ENCODE data around the gene CFAP77.

The CFAP77 gene

DNA sequence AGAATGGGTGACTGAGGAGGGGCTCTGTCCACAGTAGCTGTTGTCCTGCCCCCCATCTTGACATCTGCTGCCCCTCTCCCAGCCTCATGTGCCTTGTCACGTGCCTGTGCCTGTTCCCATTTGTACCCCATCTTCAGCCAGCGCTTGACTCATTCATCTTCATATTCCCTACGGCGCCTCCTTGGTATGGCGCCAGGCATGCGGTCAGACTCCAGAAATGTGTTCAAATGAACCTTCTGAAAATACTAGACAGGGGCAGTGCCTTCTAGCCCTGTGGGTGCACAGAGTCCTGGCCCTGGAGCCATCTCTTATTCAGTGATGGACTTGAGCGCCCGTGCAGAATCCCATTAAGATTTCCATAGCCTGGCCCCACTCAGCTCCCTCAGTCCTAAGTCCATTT, 46.2 kb downstream of the CFAP77 start:
- DNase-seq (ENCODE audit: low read depth), result no peak

DNA sequence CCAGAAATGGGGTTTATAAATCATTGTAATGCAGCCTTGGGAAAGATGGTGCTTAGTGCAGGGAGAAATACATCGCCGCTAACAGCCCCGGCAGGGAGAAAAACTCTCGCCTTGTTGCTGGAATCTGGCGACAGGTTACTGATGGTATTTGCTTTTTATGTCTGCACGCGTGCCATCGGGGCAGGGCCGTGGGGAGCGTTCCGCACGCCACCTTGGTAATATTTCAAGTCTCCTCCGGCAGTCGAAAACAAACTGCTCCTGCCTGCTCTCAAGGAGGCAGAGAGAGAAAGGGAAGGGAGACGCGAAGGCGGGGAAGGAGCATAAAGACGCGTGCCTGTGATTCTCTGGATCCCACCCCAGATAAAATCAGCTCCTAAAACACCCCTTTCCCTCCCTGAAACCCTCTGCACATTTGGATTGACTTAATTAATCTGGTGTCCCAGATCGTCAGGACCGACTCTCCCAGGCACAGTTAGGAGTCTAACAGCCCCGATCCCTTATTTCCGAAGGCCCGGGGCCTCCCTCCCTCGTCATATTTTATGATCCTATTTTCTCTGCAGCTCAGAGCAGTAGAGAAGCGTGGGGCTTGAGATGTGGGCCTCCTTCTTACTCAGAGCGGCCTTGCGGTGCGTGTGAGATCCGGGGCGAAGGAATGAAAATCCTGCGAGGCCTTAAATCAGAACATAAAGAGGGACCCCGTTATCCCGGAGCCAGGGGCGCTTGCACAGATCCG, 47.7 kb downstream of the CFAP77 start:
- no peak for DNase-seq (ENCODE audit: low read depth)

DNA sequence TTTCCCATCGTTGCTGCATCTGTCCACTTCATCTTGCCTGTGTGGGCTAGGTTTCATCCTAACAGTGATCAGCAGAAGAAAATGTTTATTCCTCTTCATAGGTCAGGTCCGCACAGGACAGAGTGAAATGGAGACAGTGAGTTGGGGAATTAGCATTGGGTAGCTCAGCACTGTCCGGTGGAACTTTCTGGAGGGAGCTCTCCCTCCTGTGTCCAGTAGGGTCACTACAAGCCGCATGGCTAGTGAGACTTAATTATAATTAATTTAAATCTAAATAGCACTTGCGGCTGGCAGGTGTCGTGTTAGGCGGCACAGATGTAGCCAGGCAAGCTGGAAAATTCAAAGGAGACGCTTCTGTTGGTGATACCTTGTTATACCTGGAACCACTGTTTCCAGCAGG, 48.4 kb downstream of the CFAP77 start:
- DNase-seq (ENCODE audit: low read depth), result no peak

DNA sequence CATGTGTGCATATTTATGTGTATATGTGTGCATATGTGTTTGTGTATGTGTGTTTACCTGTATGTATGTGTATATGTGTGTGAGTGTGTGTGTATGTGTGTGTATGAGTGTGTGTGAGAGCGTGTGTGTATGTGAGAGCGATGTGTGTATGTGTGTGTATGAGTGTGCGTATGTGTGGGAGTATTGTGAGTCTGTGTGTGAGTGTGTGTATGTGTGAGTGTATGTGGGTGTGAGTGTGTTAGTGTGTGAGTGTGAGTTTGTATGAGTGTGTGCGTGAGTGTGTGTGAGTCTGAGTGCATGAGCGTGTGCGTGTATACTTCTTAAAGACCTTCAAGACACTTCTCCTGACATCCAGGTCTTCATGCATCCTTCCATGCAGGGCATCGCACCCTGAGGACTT, 49.6 kb downstream of the CFAP77 start:
- no peak for DNase-seq (ENCODE audit: low read depth)

DNA sequence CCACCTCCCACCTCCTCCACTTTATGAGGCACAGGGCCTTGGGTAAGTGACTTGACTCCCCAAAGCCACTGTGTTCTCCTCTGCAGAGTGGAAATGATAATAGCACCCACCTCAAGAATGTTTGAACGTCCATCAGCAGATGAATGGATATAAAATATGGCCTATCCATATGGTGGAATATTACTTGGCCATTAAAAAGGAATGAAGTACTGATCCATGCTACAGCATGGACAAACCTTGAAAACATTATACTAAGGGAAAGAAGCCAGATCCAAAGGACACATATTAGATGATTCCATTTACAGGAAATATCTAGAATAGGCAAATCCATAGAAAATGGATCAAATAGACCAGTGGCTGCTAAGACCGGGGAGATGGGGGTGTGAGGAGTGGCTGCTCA, 50.2 kb downstream of the CFAP77 start:
- DNase-seq (ENCODE audit: low read depth), result no peak

GRCh38 chr9:132461281-132461896, 51.4 kb downstream of the CFAP77 start:
- DNase-seq (ENCODE audit: low read depth), result no peak

- DNase-seq (ENCODE audit: low read depth), result no peak
Observed at GRCh38 chr9:132461971-132462370, 52.0 kb downstream of the CFAP77 start.

GRCh38 chr9:132464547-132464946, 54.5 kb downstream of the CFAP77 start:
- no peak for DNase-seq (ENCODE audit: low read depth)

GRCh38 chr9:132465131-132465635, 55.2 kb downstream of the CFAP77 start:
- DNase-seq (ENCODE audit: low read depth), result no peak

- DNase-seq (ENCODE audit: low read depth), result no peak
Observed at GRCh38 chr9:132472199-132472598, 62.2 kb downstream of the CFAP77 start.

- no peak for DNase-seq (ENCODE audit: low read depth)
Observed at GRCh38 chr9:132472599-132472998, 62.6 kb downstream of the CFAP77 start.

DNA sequence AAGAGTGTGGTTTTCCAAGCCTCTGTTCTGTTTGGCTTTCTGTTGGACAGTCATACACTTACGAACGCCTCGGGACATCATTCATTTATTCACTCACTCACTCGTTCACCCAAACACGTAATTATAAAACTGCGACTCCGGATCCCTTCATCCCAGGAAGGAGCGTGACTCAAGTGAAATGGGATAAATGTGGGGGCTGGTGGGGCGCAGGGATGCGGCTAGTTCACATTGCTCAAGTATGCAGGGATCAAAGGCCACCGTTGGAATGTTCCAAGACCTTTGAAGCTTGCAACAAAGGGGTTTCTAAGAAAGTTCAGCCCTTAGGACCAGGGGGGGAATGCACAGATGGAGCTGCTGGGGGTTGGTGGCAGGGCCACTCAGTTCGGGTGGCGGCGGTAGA, 64.2 kb downstream of the CFAP77 start:
- DNase-seq (ENCODE audit: low read depth), result no peak

DNA sequence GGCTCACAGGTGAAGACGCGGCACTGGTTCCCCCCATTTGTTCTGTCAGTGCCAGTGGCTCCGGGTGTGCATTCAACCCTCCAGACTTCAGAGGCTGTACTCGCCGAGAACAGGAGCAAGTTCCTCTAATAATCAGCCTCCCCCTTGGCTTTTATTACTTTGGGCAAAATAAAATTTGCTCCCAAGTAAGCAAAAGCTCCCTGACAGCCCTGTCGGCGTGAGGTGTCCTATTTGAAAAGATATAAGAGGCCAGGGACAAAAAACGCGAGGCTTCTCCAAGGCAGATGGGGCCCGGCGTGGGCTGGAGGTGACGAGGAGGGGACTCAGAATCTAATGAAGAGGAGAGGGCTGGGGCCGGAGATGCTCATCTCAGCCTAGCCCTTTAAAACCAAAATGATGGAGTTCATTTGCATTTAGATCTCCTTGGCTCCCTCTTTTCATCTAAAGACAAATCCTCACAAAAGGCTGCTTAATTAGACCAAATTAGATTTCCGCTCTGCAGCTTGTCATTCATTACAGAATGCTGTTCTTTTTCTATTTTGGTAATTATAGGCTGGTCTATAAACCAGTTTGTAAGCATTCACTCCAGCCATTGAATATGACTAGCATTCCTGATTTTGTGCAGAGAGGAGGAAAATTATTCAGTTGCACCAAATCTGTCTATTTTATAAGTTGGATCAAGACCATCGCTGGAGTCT, 68.5 kb downstream of the CFAP77 start:
- DNase-seq (ENCODE audit: low read depth), result no peak

DNA sequence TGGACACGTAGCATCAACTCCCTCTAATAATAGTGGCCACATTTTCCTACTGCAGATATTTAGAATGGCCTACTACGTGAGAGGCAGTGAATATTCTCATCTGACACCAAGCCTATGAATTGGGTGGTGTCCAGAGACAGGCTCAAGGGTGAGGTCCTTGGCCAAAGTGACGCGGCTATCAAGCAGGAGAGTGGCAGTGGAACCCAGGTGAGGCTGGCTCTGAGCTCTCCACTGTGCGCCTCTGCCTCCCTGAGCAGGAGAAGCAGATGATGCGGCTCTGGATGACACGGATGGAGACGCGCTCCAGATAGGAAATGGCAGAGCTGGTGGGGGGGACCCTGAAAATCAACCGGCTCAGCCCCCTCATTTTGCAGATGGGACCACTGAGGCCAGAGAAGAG, 69.7 kb downstream of the CFAP77 start:
- no peak for DNase-seq (ENCODE audit: low read depth)

DNA sequence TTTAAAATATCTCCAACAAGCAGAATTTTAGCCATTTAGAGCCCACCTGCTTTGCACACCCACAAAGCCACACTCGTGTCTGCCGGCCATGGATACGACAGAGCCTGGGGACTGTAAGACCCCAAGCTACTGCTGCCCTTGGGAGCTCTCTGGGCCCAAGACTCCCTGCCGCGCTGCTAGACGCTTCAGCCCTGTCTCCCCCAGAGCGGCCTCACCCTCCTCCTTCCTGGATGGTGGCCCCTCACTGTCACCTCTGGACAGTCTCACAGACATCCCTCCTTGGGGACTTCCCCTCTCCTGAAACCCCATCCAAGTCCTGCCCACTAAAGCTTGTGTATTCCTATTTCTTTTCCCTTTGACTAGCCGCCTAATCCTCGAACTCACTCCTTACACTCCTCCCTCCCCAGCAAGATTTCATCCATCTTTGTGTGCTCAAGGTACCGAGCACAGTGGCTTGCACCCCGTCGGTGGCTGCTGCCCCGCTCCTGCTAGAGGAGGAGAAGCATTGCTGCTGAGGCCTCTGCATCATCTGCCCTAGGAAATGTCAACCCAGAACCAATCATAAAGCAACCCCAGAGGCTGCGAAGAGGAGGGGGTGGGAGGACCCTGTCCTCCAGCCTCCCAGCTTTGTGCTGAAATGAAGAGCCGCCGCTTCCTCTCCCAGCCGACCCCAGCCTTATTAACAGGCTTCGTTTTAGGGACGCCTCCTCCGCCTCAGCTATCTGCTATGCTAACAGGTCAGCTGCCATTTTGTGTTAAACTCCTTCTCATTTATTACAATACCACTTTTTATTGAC, 71.2 kb downstream of the CFAP77 start:
- DNase-seq (ENCODE audit: low read depth), result no peak

- no peak for DNase-seq (ENCODE audit: low read depth)
Observed at GRCh38 chr9:132482196-132482813, 72.3 kb downstream of the CFAP77 start.

DNA sequence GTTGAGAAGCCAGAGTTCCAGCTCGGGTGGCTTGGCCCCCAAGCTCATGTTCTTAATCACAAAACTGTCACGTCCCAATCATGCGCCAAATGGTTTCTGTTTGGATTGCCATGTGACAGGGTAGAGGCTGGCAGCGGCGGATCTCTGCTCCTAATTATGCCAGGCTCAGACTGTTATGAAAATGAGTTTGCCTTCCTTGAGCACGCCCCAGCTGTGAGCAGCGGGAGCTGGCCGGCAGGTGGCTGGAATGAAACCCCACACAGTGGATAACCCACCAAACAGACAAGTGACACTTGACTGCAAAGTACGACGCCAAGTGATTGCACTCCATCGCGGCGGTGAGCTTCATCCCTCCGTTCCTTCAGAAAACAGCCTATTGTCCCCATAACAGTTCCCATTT, 75.4 kb downstream of the CFAP77 start:
- DNase-seq (ENCODE audit: low read depth), result no peak

DNA sequence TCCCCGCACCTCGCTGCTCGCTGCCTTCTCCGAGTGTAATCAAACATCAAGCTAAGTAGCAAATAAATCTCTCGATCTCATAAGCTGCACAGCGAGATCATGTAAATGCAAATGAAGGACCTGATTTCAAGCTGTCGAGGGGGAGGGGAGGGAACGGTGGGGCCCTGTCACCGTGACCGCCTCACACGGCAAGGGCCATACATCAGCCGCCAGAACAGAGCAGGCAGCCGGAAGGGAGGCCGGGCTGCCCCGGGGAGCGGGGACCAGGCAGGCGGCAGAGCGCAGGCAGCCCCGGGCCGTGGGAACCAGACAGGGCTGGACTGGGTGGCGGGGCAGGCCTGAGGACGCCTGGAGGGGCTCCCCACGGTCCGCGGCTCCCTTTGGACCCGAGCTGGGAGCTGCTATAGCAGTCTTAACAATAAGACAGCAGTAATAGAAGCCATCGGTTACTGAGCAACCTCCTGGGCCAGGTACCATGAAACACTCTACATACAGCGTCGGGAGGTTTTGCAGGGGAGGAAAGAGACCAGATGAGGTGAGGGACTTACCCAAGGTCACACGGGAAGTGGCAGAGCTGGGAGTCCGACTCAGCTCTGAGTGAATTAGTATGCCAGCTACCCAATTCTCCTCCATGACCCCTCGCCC, 76.8 kb downstream of the CFAP77 start:
- DNase-seq (ENCODE audit: low read depth), result no peak

GRCh38 chr9:132487351-132487791, 77.4 kb downstream of the CFAP77 start:
- DNase-seq (ENCODE audit: low read depth), result no peak

- DNase-seq (ENCODE audit: low read depth), result no peak
Observed at GRCh38 chr9:132487980-132488535, 78.0 kb downstream of the CFAP77 start.

DNA sequence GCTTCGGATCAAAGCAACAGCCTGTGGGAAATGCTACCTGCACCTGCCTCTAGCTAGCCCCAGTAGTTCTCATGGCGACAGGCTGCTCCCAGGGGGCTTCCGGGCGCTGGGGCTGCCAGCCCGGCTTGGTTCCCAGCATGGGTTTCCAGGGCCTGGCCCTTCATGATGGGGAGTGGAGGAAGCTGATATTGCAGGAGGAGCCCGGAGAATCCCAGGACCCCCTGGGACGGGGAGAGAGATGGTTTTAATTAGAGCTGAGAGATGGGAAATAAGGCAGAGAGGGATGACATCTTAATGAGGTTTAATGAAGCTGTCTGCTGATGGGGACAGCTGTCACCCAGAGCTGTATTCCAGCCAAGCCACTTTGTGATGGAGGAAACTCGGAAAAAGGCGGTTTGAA, 78.6 kb downstream of the CFAP77 start:
- DNase-seq (ENCODE audit: low read depth), result no peak
